Gastrocnemius medialis (tissue), 4 donors: Measurements from ENCODE around the gene MFSD6.

Experiments used
- CTCF ChIP-seq, 5 experiments: fragments of 450-650 bp in 3 of 5; fragments of 200-600 bp in 2 of 5; sonication (generic) in 2 of 5; IDR thresholded peaks in 4 of 5; conservative IDR thresholded peaks in 1 of 5; 1 replicate in 4 of 5; 2 replicates in 1 of 5; pipeline ENCODE4 v1.5.1; 2016 to 2019; ENCODE audit warnings: antibody characterized with exemption in 5 of 5, mild to moderate bottlenecking in 3 of 5, moderate library complexity in 3 of 5
- POLR2A ChIP-seq, 2 donors: fragments of 450-650 bp; IDR thresholded peaks; one replicate each; pipeline ENCODE4 v1.6.1; 2017; ENCODE audit warnings: antibody characterized with exemption in 2 of 2, mild to moderate bottlenecking in 2 of 2, moderate library complexity in 2 of 2

- TF ChIP-seq CTCF (IDR thresholded peaks at IDR 0.05 in 4 of 5, conservative IDR thresholded peaks at IDR 0.05 in 1 of 5) (no peak), POLR2A (IDR thresholded peaks at IDR 0.05) (no peak)
Observed at GRCh38 chr2:190425883-190426658, 17.9 kb downstream of the MFSD6 start.
